ENCODE results near the gene PUM1. TPM values are rescaled to one million over a fixed set of nuclear protein-coding genes. Genes with fewer than 3 reads are reported as not detected.

PUM1 gene
- total RNA-seq: 10 to 100 TPM; 30.9 to 32.3 TPM

- H3K27ac ChIP-seq: peak within 1 kb of the TSS; percentile 75 to 99 (median 96)
- no peaks in the 10 kb centered on the region for H3K36me3 ChIP-seq (replicated peaks in 1 of 2; ENCODE audit: insufficient read depth in 1 of 2, low read depth in 2 of 2)
- ATAC-seq (peak; percentile 99), DNase-seq (peak; percentile 99 to 100 (median 100))
- peak; percentile 54 to 90 (median 88) for TF ChIP-seq POLR2A (IDR thresholded peaks at IDR 0.05)
- TF ChIP-seq CTCF (IDR thresholded peaks at IDR 0.05): peak in 4 of 7 experiments; percentile 30 to 63 (median 44)
- H3K27me3 ChIP-seq: no peaks in the 10 kb centered on the region
- H3K9me3 ChIP-seq: no peaks in the 10 kb centered on the region
- 1 to 2% methylated on average over 16 to 72 of the region's 72 CpGs for WGBS, 2 donors
- intact Hi-C loops (cut with DNase I): no loop called here
- peaks cover 30% of the 10 kb centered on the region for H3K4me1 ChIP-seq
- H3K4me3 ChIP-seq: peak within 1 kb of the TSS; percentile 51 to 74
Measured at GRCh38 chr1:31065310-31066217, at the start of gene PUM1. TSS of gene PUM1 (minus strand) at chr1:31065717. CDS start at chr1:31059566, 6,151 bp downstream.

- TF ChIP-seq POLR2A (IDR thresholded peaks at IDR 0.05): no peak
- no peak for TF ChIP-seq CTCF (IDR thresholded peaks at IDR 0.05)
- H3K36me3 ChIP-seq (replicated peaks in 1 of 2; ENCODE audit: insufficient read depth in 1 of 2, low read depth in 2 of 2): no peaks in the 10 kb centered on the region
- no peaks in the 10 kb centered on the region for H3K27me3 ChIP-seq
- no peaks in the 10 kb centered on the region for H3K9me3 ChIP-seq
- H3K4me1 ChIP-seq: peaks cover 6% of the 10 kb centered on the region
- 55 to 57% methylated on average over 15 of the region's 15 CpGs for WGBS, 2 donors
- no peak for ATAC-seq
- no peak overlapping the region for H3K4me3 ChIP-seq
- intact Hi-C loops (cut with DNase I): no loop called here
- DNase-seq: no peak
- H3K27ac ChIP-seq: no peak overlapping the region
Measured at GRCh38 chr1:31112266-31112935, 46.9 kb upstream of the PUM1 start.

- peaks cover 6% of the 10 kb centered on the region for H3K4me1 ChIP-seq
- TF ChIP-seq CTCF (IDR thresholded peaks at IDR 0.05): no peak
- peak in 3 of 4 donors; percentile 22 to 45 (median 24) for DNase-seq
- WGBS, 2 donors: 55 to 67% methylated on average over 8 of the region's 8 CpGs
- H3K27ac ChIP-seq: no peak overlapping the region
- H3K4me3 ChIP-seq: no peak overlapping the region
- peak; percentile 35 for ATAC-seq
- no peaks in the 10 kb centered on the region for H3K27me3 ChIP-seq
- no peaks in the 10 kb centered on the region for H3K9me3 ChIP-seq
- H3K36me3 ChIP-seq (replicated peaks in 1 of 2; ENCODE audit: insufficient read depth in 1 of 2, low read depth in 2 of 2): no peaks in the 10 kb centered on the region
- intact Hi-C loops (cut with DNase I): no loop called here
Measured at GRCh38 chr1:31111290-31111951, 45.9 kb upstream of the PUM1 start.

- Histone ChIP-seq H3K4me1 (peaks cover 6% of the 10 kb centered on the region), H3K36me3 (replicated peaks in 1 of 2; ENCODE audit: insufficient read depth in 1 of 2, low read depth in 2 of 2) (no peaks in the 10 kb centered on the region), H3K27me3 (no peaks in the 10 kb centered on the region), H3K27ac (no peak overlapping the region), H3K4me3 (no peak overlapping the region), H3K9me3 (no peaks in the 10 kb centered on the region)
- WGBS, 2 donors: 80 to 81% methylated on average over 7 of the region's 7 CpGs
- DNase-seq (no peak), ATAC-seq (no peak)
- intact Hi-C loops (cut with DNase I): no loop called here
- TF ChIP-seq CTCF (IDR thresholded peaks at IDR 0.05) (no peak), POLR2A (IDR thresholded peaks at IDR 0.05) (no peak)
Measured at GRCh38 chr1:31110846-31111245, 45.3 kb upstream of the PUM1 start.
